Right lobe of liver (tissue), 6 donors: ENCODE results near the gene BMP8B. TPM values are rescaled to one million over a fixed set of nuclear protein-coding genes. Genes with fewer than 3 reads are reported as not detected.

ENCODE experiments used
- ATAC-seq, 4 donors: fragments of 200-7000 bp; cut with Tn5 transposase; one replicate each; pipeline ENCODE4 v1.9.1; 2020; ENCODE audit warnings: mild to moderate bottlenecking in 4 of 4, moderate library complexity in 4 of 4
- DNase-seq, 3 donors: peaks; one replicate each; pipeline ENCODE4 v3.0.0-alpha.2; 2020
- H3K27ac ChIP-seq, 3 donors: fragments of 200-600 bp; one replicate each; pipeline ENCODE4 v1.8.0; 2022
- H3K27me3 ChIP-seq, 2 donors: fragments of 200-600 bp; one replicate each; pipeline ENCODE4 v1.8.0; 2022
- H3K36me3 ChIP-seq, 4 donors: fragments of 200-600 bp; sonication (generic) in 1 of 4; one replicate each; pipeline versions ENCODE4 v1.5.1 to v1.8.0; 2017 to 2022; ENCODE audit warnings: control low read depth in 1 of 4
- H3K4me1 ChIP-seq, 4 donors: fragments of 200-600 bp; sonication (generic) in 1 of 4; one replicate each; pipeline versions ENCODE4 v1.5.1 to v1.8.0; 2017 to 2022; ENCODE audit warnings: control low read depth in 1 of 4
- H3K4me3 ChIP-seq, 3 donors: fragments of 200-600 bp; one replicate each; pipeline ENCODE4 v1.8.0; 2022
- H3K9me3 ChIP-seq, 4 donors: fragments of 200-600 bp; sonication (generic) in 1 of 4; one replicate each; pipeline versions ENCODE4 v1.5.1 to v1.8.0; 2017 to 2022; ENCODE audit warnings: control low read depth in 1 of 4
- CTCF ChIP-seq, 4 donors: fragments of 200-600 bp in 3 of 4; fragments of 450-650 bp in 1 of 4; IDR thresholded peaks; one replicate each; pipeline versions ENCODE4 v1.5.1 to v1.8.0; 2016 to 2022; ENCODE audit warnings: antibody characterized with exemption in 4 of 4, mild to moderate bottlenecking in 2 of 4
- POLR2A ChIP-seq: fragments of 450-650 bp; IDR thresholded peaks from one replicate; pipeline ENCODE4 v1.6.1; 2017; ENCODE audit warnings: antibody characterized with exemption, mild to moderate bottlenecking
- WGBS: methylation state at CpG from one replicate; pipeline ENCODE4 v1.1.6; 2018; ENCODE audit warnings: low coverage, low lambda C conversion rate; ENCODE audit not compliant: insufficient coverage; ENCODE audit errors: missing lambda C conversion rate; 5-methylcytosine and 5-hydroxymethylcytosine counted together
- intact Hi-C, 2 donors: fragments of 100-400 bp; cut with DNase I; formaldehyde crosslinking; loops; one replicate each; pipeline versions ENCODE4 v1.11.2 to v1.14.1; 2022
- total RNA-seq, 6 experiments: library from RNA; depleted of rRNA in 2 of 6; stranded (reverse); fragments of >200 nt in 2 of 6; fragmentation: NEBNext Ultra II Directional in 3 of 6; extraction: Animal tissue kit (Norgen Biotek cat#: 25700) in 3 of 6; gene quantifications; one replicate each; pipeline versions ENCODE4 v1.1.0 to v1.2.4, GENCODE V29; 2016 to 2023
- donor health status: DM: no; HTN: yes; CAD: no.
- donor health status: DM: no; HTN: no; CAD: no.
- donor health status: DM: no; HTN: no; CAD: no.
- donor health status: DM: no; HTN: yes; CAD: no.
- donor health status: DM: no; HTN: yes; CAD: no.

Gene BMP8B
- total RNA-seq, 6 experiments from 2014 or later, result 0.04 to 2.2 (median 0.79) TPM

GRCh38 chr1:39752703-39753102, 36.0 kb downstream of the BMP8B start:
- DNase-seq (no peak), ATAC-seq (no peak)
- WGBS, result 95% methylated on average over 3 of the region's 6 CpGs
- peaks cover 4 to 89% (median 35%) of the 10 kb centered on the region in 4 donors for H3K36me3 ChIP-seq
- no peak overlapping the region for H3K27ac ChIP-seq
- no peaks in the 10 kb centered on the region for H3K9me3 ChIP-seq
- no peaks in the 10 kb centered on the region for H3K27me3 ChIP-seq
- H3K4me1 ChIP-seq, result no peaks in the 10 kb centered on the region
- H3K4me3 ChIP-seq, result no peak overlapping the region
- TF ChIP-seq POLR2A (no peak), CTCF (IDR thresholded peaks at IDR 0.05) (no peak)
- intact Hi-C loops, result no loop called here

- DNase-seq (no peak), ATAC-seq (no peak)
- WGBS, result 97% methylated on average over 5 of the region's 7 CpGs
- no peaks in the 10 kb centered on the region for H3K9me3 ChIP-seq
- no peak for TF ChIP-seq POLR2A
- TF ChIP-seq CTCF (IDR thresholded peaks at IDR 0.05), result no peak
- H3K4me3 ChIP-seq, result no peak overlapping the region
- no peaks in the 10 kb centered on the region for H3K4me1 ChIP-seq
- no peak overlapping the region for H3K27ac ChIP-seq
- H3K36me3 ChIP-seq, result peaks cover 4 to 92% (median 35%) of the 10 kb centered on the region in 4 donors
- intact Hi-C loops, result no loop called here
- H3K27me3 ChIP-seq, result no peaks in the 10 kb centered on the region
These were observed 37.1 kb downstream of the BMP8B start for GRCh38 chr1:39751595-39751994.

GRCh38 chr1:39745016-39745670, 43.5 kb downstream of the BMP8B start:
- peaks cover 4 to 95% (median 38%) of the 10 kb centered on the region in 4 donors for H3K36me3 ChIP-seq
- ATAC-seq, result no peak
- no peaks in the 10 kb centered on the region for H3K9me3 ChIP-seq
- DNase-seq, result no peak
- TF ChIP-seq CTCF (IDR thresholded peaks at IDR 0.05) (no peak), POLR2A (no peak)
- peaks cover 0 to 5% (median 0%) of the 10 kb centered on the region in 4 donors for H3K4me1 ChIP-seq
- H3K27me3 ChIP-seq, result no peaks in the 10 kb centered on the region
- intact Hi-C loops, result no loop called here
- H3K27ac ChIP-seq, result no peak overlapping the region
- no peak overlapping the region for H3K4me3 ChIP-seq
- 40% methylated on average over 1 of the region's 16 CpGs for WGBS

GRCh38 chr1:39738622-39739366, 49.9 kb downstream of the BMP8B start, which contains the start of gene PPIE:
Gene PPIE (plus strand): TSS chr1:39738882. CDS start chr1:39738901, 19 bp downstream.
- Histone ChIP-seq H3K9me3 (no peaks in the 10 kb centered on the region), H3K4me3 (peak within 1 kb of the TSS; percentile 45 to 84 (median 84)), H3K27ac (peak within 1 kb of the TSS in 2 of 3 donors; percentile 10 to 56), H3K27me3 (no peaks in the 10 kb centered on the region), H3K36me3 (peaks cover 0 to 33% (median 11%) of the 10 kb centered on the region in 4 donors), H3K4me1 (peaks cover 0 to 9% (median 3%) of the 10 kb centered on the region in 4 donors)
- TF ChIP-seq CTCF (IDR thresholded peaks at IDR 0.05) (no peak), POLR2A (no peak)
- intact Hi-C loops, result no loop called here
- peak; percentile 99 for ATAC-seq
- DNase-seq, result peak; percentile 94 to 95 (median 94)
- 1% methylated on average over 39 of the region's 52 CpGs for WGBS
